Caco-2 (cell line): ENCODE data around the gene SDCCAG8. TPM values are rescaled to one million over a fixed set of nuclear protein-coding genes. Genes with fewer than 3 reads are reported as not detected.

ENCODE experiments used
- BruUV-seq: library from RNA; stranded (reverse); fragments of 400-500 nt; replicated peaks from 2 replicates; lab custom pipeline; 2021; lab: Mats Ljungman, UMichigan
- CTCF ChIA-PET: fragments of 300-600 bp; sonication (Branson Sonifier 250); formaldehyde crosslinking; loops from one replicate; lab custom pipeline; 2022; ENCODE audit warnings: antibody characterized with exemption; lab: Charles Lee
- POLR2A ChIA-PET: fragments of 300-600 bp; sonication (Branson Sonifier 250); formaldehyde crosslinking; loops from one replicate; lab custom pipeline; 2022; ENCODE audit warnings: antibody characterized with exemption; lab: Charles Lee
- DNase-seq, 2 experiments: peaks; one replicate each; pipeline versions ENCODE4 v3.0.0 to v3.0.0-alpha.2; 2020 to 2022
- H3K27me3 ChIP-seq: replicated peaks from 2 replicates; pipeline ENCODE4 v1.6.0; 2011; ENCODE audit warnings: low read length; ENCODE audit not compliant: control insufficient read depth, insufficient read depth
- H3K36me3 ChIP-seq: 2 replicates; pipeline ENCODE4 v1.5.1; 2011; ENCODE audit warnings: low read length; ENCODE audit not compliant: control insufficient read depth, insufficient read depth
- H3K4me1 ChIP-seq: fragments of 250-450 bp; sonication (Bioruptor Pico); 2 replicates; pipeline ENCODE4 v1.5.1; 2020; ENCODE audit warnings: mild to moderate bottlenecking
- H3K4me3 ChIP-seq: 2 replicates; pipeline ENCODE4 v1.5.1; 2011; ENCODE audit warnings: low read depth, mild to moderate bottlenecking, control low read depth, low read length
- H3K9me3 ChIP-seq: fragments of 250-450 bp; sonication (Bioruptor Pico); 2 replicates; pipeline ENCODE4 v1.5.1; 2020; ENCODE audit warnings: mild to moderate bottlenecking, moderate library complexity
- H3K27ac Mint-ChIP-seq: one replicate; pipeline ENCODE4 v1.8.0; 2022; ENCODE audit warnings: mixed read lengths; ENCODE audit not compliant: unreplicated experiment
- H3K27me3 Mint-ChIP-seq: one replicate; pipeline ENCODE4 v1.8.0; 2022; ENCODE audit warnings: mixed read lengths; ENCODE audit not compliant: insufficient read depth, unreplicated experiment
- H3K36me3 Mint-ChIP-seq: one replicate; pipeline ENCODE4 v1.8.0; 2022; ENCODE audit warnings: mild to moderate bottlenecking, mixed read lengths; ENCODE audit not compliant: insufficient read depth, unreplicated experiment
- H3K4me1 Mint-ChIP-seq: one replicate; pipeline ENCODE4 v1.8.0; 2022; ENCODE audit warnings: low read depth, mixed read lengths; ENCODE audit not compliant: unreplicated experiment
- H3K4me3 Mint-ChIP-seq: one replicate; pipeline ENCODE4 v1.8.0; 2022; ENCODE audit warnings: mild to moderate bottlenecking, moderate library complexity, mixed read lengths; ENCODE audit not compliant: unreplicated experiment
- H3K9me3 Mint-ChIP-seq: one replicate; pipeline ENCODE4 v1.8.0; 2022; ENCODE audit warnings: mixed read lengths; ENCODE audit not compliant: unreplicated experiment
- CTCF ChIP-seq, 2 experiments: fragments of 200-600 bp in 1 of 2; IDR thresholded peaks; 1 replicate in 1 of 2; 2 replicates in 1 of 2; pipeline versions ENCODE4 v1.5.1 to v1.8.0; 2011 to 2022; ENCODE audit warnings: antibody characterized with exemption in 1 of 2, control low read depth in 1 of 2, inconsistent platforms in 1 of 2, low read depth in 1 of 2, low read length in 1 of 2, mild to moderate bottlenecking in 1 of 2, moderate library complexity in 1 of 2; ENCODE audit not compliant: insufficient read depth in 1 of 2, severe bottlenecking in 1 of 2, unreplicated experiment in 1 of 2
- intact Hi-C: fragments of 100-400 bp; cut with micrococcal nuclease; formaldehyde crosslinking; loops from one replicate; pipeline ENCODE4 v1.10.0; 2022; ENCODE audit not compliant: unreplicated experiment
- total RNA-seq: library from RNA; stranded (reverse); gene quantifications from 2 replicates; pipeline ENCODE4 v1.2.3, GENCODE V29; 2022

SDCCAG8 gene
- total RNA-seq, 1 experiment from 2014 or later: 23.0 TPM

DNA sequence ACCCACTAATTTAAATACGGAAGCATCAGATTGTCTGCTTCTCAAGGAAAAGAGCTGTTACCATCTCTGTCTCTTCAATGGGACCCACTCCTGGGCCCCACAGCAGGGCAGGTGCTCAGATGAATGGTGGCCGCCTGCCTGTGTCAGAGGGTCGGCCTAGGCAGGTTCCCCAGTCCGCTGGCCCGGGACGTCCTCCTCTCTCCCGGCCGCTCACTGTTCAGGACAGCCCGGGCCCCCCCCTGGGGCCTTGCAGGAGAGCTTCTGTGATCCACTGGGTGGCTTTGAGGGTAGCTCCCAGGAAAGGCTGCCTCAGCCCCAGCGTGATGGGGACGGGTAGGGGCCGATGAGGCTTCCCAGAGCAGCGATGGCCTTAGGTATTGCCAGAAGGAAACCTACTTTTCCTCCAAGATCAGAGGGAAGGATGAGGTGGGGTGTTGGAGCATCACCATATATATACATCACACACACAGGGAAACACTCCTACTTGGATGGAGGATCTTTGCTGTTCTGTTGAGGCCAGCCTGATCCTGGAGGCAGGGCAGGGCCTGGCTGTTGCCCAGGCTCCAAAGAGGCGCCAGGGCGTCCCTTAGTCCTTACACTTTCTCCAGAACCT lies 231.3 kb downstream of the SDCCAG8 start:
- Histone ChIP-seq H3K36me3 (no peaks in the 10 kb centered on the region), H3K27me3 (no peaks in the 10 kb centered on the region), H3K9me3 (no peaks in the 10 kb centered on the region), H3K4me3 (no peak overlapping the region), H3K4me1 (no peaks in the 10 kb centered on the region)
- no peaks in the 10 kb centered on the region for H3K9me3 Mint-ChIP-seq
- BruUV-seq: no TSS peak
- no peak for DNase-seq
- ChIA-PET POLR2A (no interaction called here), CTCF (no interaction called here)
- peaks cover 4% of the 10 kb centered on the region for H3K36me3 Mint-ChIP-seq
- no peaks in the 10 kb centered on the region for H3K4me1 Mint-ChIP-seq
- H3K4me3 Mint-ChIP-seq: no peak overlapping the region
- intact Hi-C loops: no loop called here
- H3K27ac Mint-ChIP-seq: no peak overlapping the region
- no peaks in the 10 kb centered on the region for H3K27me3 Mint-ChIP-seq
- no peak for TF ChIP-seq CTCF (IDR thresholded peaks at IDR 0.05; ENCODE audit: insufficient read depth in 1 of 2, low read depth in 1 of 2, low read length in 1 of 2, severe bottlenecking in 1 of 2, unreplicated experiment in 1 of 2)

GRCh38 chr1:243487649-243488227 lies 231.9 kb downstream of the SDCCAG8 start:
- Histone ChIP-seq H3K36me3 (no peaks in the 10 kb centered on the region), H3K4me1 (no peaks in the 10 kb centered on the region), H3K4me3 (no peak overlapping the region), H3K27me3 (no peaks in the 10 kb centered on the region), H3K9me3 (no peaks in the 10 kb centered on the region)
- intact Hi-C loops: no loop called here
- ChIA-PET CTCF (no interaction called here), POLR2A (no interaction called here)
- H3K4me3 Mint-ChIP-seq: no peak overlapping the region
- no peaks in the 10 kb centered on the region for H3K27me3 Mint-ChIP-seq
- H3K36me3 Mint-ChIP-seq: peaks cover 4% of the 10 kb centered on the region
- no peak for TF ChIP-seq CTCF (IDR thresholded peaks at IDR 0.05; ENCODE audit: insufficient read depth in 1 of 2, low read depth in 1 of 2, low read length in 1 of 2, severe bottlenecking in 1 of 2, unreplicated experiment in 1 of 2)
- H3K9me3 Mint-ChIP-seq: no peaks in the 10 kb centered on the region
- no TSS peak for BruUV-seq
- DNase-seq: no peak
- H3K4me1 Mint-ChIP-seq: no peaks in the 10 kb centered on the region
- H3K27ac Mint-ChIP-seq: no peak overlapping the region

- Mint-ChIP-seq H3K27ac (no peak overlapping the region), H3K27me3 (no peaks in the 10 kb centered on the region), H3K4me1 (no peaks in the 10 kb centered on the region), H3K36me3 (peaks cover 4% of the 10 kb centered on the region), H3K9me3 (no peaks in the 10 kb centered on the region), H3K4me3 (no peak overlapping the region)
- no peak for TF ChIP-seq CTCF (IDR thresholded peaks at IDR 0.05; ENCODE audit: insufficient read depth in 1 of 2, low read depth in 1 of 2, low read length in 1 of 2, severe bottlenecking in 1 of 2, unreplicated experiment in 1 of 2)
- Histone ChIP-seq H3K27me3 (no peaks in the 10 kb centered on the region), H3K4me3 (no peak overlapping the region), H3K36me3 (no peaks in the 10 kb centered on the region), H3K4me1 (no peaks in the 10 kb centered on the region), H3K9me3 (no peaks in the 10 kb centered on the region)
- intact Hi-C loops: no loop called here
- DNase-seq: no peak
- POLR2A ChIA-PET: no interaction called here
- CTCF ChIA-PET: no interaction called here
- BruUV-seq: no TSS peak
Observed at GRCh38 chr1:243488459-243489157, 232.8 kb downstream of the SDCCAG8 start.
